ENCODE results near the gene ZNF865.

Gene ZNF865

DNA sequence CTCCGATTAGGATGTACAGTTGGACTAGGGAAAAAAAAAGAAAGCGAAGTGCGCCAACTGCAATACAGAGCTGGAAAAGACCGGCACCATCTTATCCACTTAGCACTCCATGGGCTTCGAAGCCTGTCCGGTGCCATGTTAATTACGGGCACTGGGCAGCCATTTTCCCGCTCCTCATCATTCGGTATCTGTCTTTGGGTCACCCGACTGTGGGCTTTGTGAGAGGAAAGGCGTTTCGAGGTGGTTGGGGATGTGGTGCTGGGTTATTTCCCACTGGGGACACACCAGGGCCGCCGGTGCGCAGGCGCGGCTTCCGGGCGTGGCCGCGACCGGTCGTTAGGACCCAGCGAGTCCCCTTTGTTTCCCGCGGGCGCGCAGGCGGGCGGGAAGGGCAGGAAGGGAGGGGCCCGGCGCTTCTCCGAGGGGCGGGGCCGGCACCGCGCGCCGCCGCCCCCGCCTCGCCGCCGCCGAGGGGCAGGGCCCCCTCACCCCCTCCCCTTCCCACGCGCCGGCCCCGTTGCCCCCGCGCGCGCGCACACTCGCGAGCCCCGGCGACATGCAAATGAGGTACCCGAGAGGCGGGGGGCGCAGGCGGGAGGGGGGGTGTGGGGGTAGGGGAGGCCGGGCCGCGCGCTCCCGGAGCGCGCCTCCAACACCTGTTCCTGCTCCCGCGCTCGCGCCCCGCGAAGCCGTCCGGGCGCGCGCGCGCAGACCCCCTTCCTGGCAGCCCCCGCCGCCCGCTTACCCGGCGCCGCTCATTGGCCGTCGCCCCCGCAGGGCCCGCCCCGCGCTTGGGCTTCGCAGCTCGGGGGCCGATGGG lies 5.4 kb upstream of the ZNF865 start, which contains the start of gene ZNF524 (continued):
- TF ChIP-seq, protein P1, sequence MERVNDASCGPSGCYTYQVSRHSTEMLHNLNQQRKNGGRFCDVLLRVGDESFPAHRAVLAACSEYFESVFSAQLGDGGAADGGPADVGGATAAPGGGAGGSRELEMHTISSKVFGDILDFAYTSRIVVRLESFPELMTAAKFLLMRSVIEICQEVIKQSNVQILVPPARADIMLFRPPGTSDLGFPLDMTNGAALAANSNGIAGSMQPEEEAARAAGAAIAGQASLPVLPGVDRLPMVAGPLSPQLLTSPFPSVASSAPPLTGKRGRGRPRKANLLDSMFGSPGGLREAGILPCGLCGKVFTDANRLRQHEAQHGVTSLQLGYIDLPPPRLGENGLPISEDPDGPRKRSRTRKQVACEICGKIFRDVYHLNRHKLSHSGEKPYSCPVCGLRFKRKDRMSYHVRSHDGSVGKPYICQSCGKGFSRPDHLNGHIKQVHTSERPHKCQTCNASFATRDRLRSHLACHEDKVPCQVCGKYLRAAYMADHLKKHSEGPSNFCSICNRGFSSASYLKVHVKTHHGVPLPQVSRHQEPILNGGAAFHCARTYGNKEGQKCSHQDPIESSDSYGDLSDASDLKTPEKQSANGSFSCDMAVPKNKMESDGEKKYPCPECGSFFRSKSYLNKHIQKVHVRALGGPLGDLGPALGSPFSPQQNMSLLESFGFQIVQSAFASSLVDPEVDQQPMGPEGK (CRISPR knock-in tag; IDR thresholded peaks at IDR 0.05; ENCODE audit: borderline replicate concordance), result no peak
- TF ChIP-seq TCF4 (CRISPR knock-in tag; IDR thresholded peaks at IDR 0.05; ENCODE audit: borderline replicate concordance) (no peak), PPARA (CRISPR knock-in tag; IDR thresholded peaks at IDR 0.05; ENCODE audit: borderline replicate concordance) (no peak)

- ATAC-seq, result no peak
- TF ChIP-seq ISL1 (CRISPR knock-in tag; IDR thresholded peaks at IDR 0.05) (no peak), PPARA (CRISPR knock-in tag; IDR thresholded peaks at IDR 0.05; ENCODE audit: borderline replicate concordance) (no peak), TCF4 (CRISPR knock-in tag; IDR thresholded peaks at IDR 0.05; ENCODE audit: borderline replicate concordance) (no peak), ZFP3 (CRISPR knock-in tag; IDR thresholded peaks at IDR 0.05) (no peak), ZNF70 (CRISPR knock-in tag; IDR thresholded peaks at IDR 0.05) (no peak), ZNF8 (CRISPR knock-in tag; IDR thresholded peaks at IDR 0.05) (no peak), ESRRG (CRISPR knock-in tag; IDR thresholded peaks at IDR 0.05) (no peak)
- TF ChIP-seq, protein P1 (CRISPR knock-in tag; IDR thresholded peaks at IDR 0.05; ENCODE audit: borderline replicate concordance), result no peak
- TF ChIP-seq, protein P2, sequence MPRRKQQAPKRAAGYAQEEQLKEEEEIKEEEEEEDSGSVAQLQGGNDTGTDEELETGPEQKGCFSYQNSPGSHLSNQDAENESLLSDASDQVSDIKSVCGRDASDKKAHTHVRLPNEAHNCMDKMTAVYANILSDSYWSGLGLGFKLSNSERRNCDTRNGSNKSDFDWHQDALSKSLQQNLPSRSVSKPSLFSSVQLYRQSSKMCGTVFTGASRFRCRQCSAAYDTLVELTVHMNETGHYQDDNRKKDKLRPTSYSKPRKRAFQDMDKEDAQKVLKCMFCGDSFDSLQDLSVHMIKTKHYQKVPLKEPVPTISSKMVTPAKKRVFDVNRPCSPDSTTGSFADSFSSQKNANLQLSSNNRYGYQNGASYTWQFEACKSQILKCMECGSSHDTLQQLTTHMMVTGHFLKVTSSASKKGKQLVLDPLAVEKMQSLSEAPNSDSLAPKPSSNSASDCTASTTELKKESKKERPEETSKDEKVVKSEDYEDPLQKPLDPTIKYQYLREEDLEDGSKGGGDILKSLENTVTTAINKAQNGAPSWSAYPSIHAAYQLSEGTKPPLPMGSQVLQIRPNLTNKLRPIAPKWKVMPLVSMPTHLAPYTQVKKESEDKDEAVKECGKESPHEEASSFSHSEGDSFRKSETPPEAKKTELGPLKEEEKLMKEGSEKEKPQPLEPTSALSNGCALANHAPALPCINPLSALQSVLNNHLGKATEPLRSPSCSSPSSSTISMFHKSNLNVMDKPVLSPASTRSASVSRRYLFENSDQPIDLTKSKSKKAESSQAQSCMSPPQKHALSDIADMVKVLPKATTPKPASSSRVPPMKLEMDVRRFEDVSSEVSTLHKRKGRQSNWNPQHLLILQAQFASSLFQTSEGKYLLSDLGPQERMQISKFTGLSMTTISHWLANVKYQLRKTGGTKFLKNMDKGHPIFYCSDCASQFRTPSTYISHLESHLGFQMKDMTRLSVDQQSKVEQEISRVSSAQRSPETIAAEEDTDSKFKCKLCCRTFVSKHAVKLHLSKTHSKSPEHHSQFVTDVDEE (CRISPR knock-in tag; IDR thresholded peaks at IDR 0.05), result no peak
Measured at GRCh38 chr19:55600662-55601028, 4.8 kb upstream of the ZNF865 start.

DNA sequence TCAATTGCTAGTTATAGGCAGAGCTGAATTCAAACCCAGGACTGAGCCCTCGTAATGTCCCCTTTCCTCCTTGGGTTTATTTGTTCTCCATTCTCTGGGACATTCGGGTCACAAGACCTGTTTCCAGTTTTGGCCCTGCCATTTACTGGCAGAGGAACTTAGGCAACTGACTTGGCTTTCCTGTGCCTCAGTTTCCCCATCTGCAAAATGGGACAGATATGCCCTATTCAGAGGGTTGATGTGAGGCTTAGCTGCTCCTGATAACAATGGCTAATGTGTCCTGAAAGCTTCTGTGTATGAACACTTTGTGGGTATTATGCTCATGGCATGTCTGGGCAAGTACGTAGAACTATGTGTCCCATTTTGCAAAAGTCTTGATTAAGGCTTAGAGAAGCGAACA lies 4.4 kb upstream of the ZNF865 start:
- ATAC-seq, result no peak
- TF ChIP-seq POU6F1 (CRISPR knock-in tag; IDR thresholded peaks at IDR 0.05; ENCODE audit: borderline replicate concordance, low read depth) (no peak), OSR1 (CRISPR knock-in tag; IDR thresholded peaks at IDR 0.05) (no peak), RARB (CRISPR knock-in tag; IDR thresholded peaks at IDR 0.05) (no peak), PPARA (CRISPR knock-in tag; IDR thresholded peaks at IDR 0.05; ENCODE audit: borderline replicate concordance) (no peak), CREB5 (CRISPR knock-in tag; IDR thresholded peaks at IDR 0.05; ENCODE audit: low read depth) (no peak), SNAI2 (CRISPR knock-in tag; IDR thresholded peaks at IDR 0.05) (no peak), TOX (CRISPR knock-in tag; IDR thresholded peaks at IDR 0.05; ENCODE audit: borderline replicate concordance) (no peak), ZFP3 (CRISPR knock-in tag; IDR thresholded peaks at IDR 0.05) (no peak), ZNF565 (CRISPR knock-in tag; conservative IDR thresholded peaks at IDR 0.05; ENCODE audit: low read depth) (no peak), ESRRG (CRISPR knock-in tag; IDR thresholded peaks at IDR 0.05) (no peak), BACH2 (CRISPR knock-in tag; IDR thresholded peaks at IDR 0.05; ENCODE audit: borderline replicate concordance) (no peak), GLIS3 (CRISPR knock-in tag; IDR thresholded peaks at IDR 0.05) (no peak), ZNF70 (CRISPR knock-in tag; IDR thresholded peaks at IDR 0.05) (no peak), ISL1 (CRISPR knock-in tag; IDR thresholded peaks at IDR 0.05) (no peak)
- TF ChIP-seq, protein P3, sequence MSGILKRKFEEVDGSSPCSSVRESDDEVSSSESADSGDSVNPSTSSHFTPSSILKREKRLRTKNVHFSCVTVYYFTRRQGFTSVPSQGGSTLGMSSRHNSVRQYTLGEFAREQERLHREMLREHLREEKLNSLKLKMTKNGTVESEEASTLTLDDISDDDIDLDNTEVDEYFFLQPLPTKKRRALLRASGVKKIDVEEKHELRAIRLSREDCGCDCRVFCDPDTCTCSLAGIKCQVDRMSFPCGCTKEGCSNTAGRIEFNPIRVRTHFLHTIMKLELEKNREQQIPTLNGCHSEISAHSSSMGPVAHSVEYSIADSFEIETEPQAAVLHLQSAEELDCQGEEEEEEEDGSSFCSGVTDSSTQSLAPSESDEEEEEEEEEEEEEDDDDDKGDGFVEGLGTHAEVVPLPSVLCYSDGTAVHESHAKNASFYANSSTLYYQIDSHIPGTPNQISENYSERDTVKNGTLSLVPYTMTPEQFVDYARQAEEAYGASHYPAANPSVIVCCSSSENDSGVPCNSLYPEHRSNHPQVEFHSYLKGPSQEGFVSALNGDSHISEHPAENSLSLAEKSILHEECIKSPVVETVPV (CRISPR knock-in tag; IDR thresholded peaks at IDR 0.05), result no peak
